ENCODE data around the gene KHSRP.

Gene KHSRP, protein sequence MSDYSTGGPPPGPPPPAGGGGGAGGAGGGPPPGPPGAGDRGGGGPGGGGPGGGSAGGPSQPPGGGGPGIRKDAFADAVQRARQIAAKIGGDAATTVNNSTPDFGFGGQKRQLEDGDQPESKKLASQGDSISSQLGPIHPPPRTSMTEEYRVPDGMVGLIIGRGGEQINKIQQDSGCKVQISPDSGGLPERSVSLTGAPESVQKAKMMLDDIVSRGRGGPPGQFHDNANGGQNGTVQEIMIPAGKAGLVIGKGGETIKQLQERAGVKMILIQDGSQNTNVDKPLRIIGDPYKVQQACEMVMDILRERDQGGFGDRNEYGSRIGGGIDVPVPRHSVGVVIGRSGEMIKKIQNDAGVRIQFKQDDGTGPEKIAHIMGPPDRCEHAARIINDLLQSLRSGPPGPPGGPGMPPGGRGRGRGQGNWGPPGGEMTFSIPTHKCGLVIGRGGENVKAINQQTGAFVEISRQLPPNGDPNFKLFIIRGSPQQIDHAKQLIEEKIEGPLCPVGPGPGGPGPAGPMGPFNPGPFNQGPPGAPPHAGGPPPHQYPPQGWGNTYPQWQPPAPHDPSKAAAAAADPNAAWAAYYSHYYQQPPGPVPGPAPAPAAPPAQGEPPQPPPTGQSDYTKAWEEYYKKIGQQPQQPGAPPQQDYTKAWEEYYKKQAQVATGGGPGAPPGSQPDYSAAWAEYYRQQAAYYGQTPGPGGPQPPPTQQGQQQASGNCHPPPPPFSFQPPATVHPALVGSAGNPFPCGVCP

DNA sequence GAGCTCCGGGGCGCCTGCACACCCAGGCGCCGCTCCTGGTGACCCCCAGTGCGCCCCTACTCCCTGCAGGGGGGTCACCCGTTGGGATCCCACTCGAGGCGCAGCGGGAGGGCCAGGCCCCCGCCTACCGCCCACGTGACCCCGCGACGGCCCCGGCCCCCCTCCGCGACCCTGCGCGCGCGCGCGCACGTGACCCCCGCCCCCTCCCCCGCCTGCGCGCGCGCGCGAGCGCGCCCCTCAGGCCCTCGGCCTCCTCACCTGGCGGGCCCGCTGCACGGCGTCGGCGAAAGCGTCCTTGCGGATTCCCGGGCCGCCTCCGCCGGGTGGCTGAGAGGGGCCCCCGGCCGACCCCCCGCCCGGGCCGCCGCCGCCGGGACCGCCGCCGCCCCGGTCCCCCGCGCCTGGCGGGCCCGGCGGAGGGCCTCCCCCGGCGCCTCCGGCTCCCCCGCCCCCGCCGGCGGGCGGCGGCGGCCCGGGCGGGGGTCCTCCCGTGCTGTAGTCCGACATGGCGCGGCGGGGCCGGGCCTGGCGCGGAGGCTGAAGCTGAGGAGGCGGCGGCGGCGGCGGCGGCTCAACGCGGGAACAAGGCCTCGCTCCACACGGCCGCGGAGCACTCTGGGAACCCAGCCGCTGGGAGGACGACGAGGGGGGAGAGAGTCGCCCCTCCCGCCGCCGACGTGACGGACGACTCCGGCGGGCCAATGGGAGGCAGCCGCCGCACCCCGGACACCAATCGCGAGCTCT is at the start of gene KHSRP:
Gene KHSRP, minus strand, starts transcription at position 617 of the 744 bp plus-strand sequence. Its CDS starts 110 bp downstream, at position 507.
- peaks cover 37% of the 10 kb centered on the region for H3K4me1 Mint-ChIP-seq
- DNase-seq: peak; percentile 52
- peak within 1 kb of the TSS; percentile 88 for H3K27ac Mint-ChIP-seq
- CTCF ChIA-PET: no interaction called here
- peaks cover 3% of the 10 kb centered on the region for H3K9me3 Mint-ChIP-seq
- H3K36me3 Mint-ChIP-seq: peaks cover 24% of the 10 kb centered on the region
- H3K4me3 Mint-ChIP-seq: peak within 1 kb of the TSS; percentile 83
- peaks cover 3% of the 10 kb centered on the region for H3K27me3 Mint-ChIP-seq

DNA sequence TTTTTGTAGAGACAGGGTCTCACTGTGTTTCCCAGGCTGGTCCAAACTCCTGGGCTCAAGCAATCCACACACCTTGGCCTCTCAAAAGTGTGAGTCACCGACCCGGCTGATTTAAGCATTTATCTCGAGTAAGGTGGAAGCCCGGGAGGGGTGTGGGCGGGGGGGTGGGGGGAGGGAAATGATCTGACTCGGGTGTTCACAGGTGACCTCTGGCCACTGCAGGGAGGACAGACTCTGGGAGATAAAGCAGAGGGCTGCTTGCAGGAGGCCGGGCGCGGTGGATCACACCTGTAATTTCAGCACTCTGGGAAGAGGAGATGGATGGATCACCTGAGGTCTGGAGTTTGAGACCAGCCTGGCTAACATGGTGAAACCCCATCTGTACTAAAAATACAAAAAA is 49.0 kb upstream of the KHSRP start:
- Mint-ChIP-seq H3K36me3 (peaks cover 35% of the 10 kb centered on the region), H3K27me3 (no peaks in the 10 kb centered on the region), H3K9me3 (no peaks in the 10 kb centered on the region), H3K4me1 (no peaks in the 10 kb centered on the region), H3K27ac (no peak overlapping the region), H3K4me3 (no peak overlapping the region)
- CTCF ChIA-PET: no interaction called here
- no peak for DNase-seq

DNA sequence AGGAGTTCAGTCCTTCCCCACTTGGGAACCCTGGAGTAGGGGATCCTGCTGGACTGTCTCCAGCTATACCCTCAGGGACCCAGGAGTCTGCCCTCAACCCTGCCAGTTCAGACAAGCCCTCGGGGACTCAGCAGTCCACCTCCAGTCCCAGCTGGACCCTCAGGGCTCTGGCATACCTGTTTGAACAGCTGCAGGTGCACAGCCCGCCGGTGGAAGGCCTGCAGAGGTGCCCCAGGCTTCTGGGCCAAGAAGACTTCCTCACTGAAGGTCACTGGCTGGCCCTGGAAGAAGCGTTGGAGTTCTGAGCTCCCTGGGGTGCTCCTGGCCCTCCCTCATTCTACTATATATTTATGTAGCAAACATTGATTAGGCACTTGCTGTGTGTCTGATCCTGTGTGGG is 48.1 kb upstream of the KHSRP start:
- Mint-ChIP-seq H3K36me3 (peaks cover 41% of the 10 kb centered on the region), H3K4me1 (no peaks in the 10 kb centered on the region), H3K9me3 (no peaks in the 10 kb centered on the region), H3K27me3 (no peaks in the 10 kb centered on the region), H3K27ac (no peak overlapping the region), H3K4me3 (no peak overlapping the region)
- CTCF ChIA-PET: no interaction called here
- no peak for DNase-seq

DNA sequence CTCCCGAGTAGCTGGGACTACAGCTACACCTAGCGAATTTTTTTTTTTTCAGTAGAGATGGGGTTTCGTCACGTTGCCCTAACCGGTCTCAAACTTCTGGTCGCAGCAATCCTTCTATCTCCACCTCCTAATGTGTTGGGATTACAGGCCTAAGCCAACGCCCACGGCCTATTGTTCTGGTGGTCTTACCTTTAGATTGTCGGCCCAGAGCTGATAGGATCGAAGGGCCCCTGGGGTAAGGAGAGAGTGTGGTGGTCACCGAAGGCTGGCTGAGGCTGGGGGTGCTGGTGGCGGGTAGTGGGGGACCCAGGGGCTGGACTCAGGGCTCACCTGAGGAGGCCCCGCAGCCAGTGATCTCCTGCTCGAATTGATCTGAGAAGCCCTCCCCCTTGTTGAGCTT is 46.5 kb upstream of the KHSRP start:
- H3K9me3 Mint-ChIP-seq: no peaks in the 10 kb centered on the region
- CTCF ChIA-PET: interaction anchor here (0.9 kb wide), 1 partner anchor 9 kb away, joined by 3 read pairs; no protein-coding TSS in a partner anchor

DNA sequence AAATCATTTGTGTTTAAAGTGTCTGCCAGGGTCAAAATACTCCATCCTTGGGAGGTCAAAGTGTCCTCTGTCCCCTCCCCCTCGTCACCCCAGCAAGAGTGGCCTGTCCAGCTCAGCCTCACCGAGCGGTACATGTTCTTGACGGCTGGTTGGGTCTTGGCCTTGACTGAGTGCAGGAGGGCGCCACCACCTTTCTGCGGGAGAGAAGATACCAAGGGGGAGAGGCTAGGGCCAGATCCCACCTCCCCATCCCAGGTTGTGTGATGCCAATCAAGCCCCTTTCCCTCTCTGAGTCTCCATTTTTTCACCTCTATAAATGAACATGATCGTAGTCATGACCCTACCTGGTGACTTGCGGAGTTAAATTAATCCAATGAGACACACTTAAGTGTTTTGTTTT is 45.6 kb upstream of the KHSRP start:
- DNase-seq: no peak
- Mint-ChIP-seq H3K36me3 (peaks cover 31% of the 10 kb centered on the region), H3K27me3 (peaks cover 4% of the 10 kb centered on the region), H3K4me3 (no peak overlapping the region), H3K4me1 (peaks cover 4% of the 10 kb centered on the region), H3K27ac (no peak overlapping the region), H3K9me3 (no peaks in the 10 kb centered on the region)
- CTCF ChIA-PET: no interaction called here

More for the DNA sequence above, 46.5 kb upstream of the KHSRP start:
- Mint-ChIP-seq H3K36me3 (peaks cover 37% of the 10 kb centered on the region), H3K4me3 (no peak overlapping the region), H3K27me3 (no peaks in the 10 kb centered on the region), H3K27ac (peak overlapping the region; percentile 45), H3K4me1 (no peaks in the 10 kb centered on the region)
- no peak for DNase-seq

DNA sequence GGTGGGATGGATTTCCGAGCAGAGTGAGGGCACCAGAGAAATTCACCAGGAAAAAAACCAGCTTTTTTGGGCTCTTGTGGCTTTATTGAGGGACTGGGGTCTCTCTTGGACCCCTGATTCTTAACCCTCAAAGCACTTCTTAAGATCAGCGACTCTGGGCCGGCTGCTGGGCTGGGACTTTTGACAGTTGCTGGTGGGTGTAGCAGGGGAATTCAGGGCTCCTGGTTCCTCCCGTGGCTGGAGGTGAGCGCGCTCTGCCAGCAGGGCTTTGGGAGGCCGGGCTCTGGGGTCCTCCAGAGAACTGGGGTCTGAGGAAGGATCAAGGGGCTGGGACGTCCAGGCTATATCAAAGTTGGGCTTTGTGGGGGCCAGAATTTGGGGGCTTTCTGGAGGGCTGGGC is 42.8 kb upstream of the KHSRP start:
- Mint-ChIP-seq H3K27ac (no peak overlapping the region), H3K4me1 (peaks cover 14% of the 10 kb centered on the region), H3K36me3 (peaks cover 21% of the 10 kb centered on the region), H3K9me3 (no peaks in the 10 kb centered on the region), H3K4me3 (no peak overlapping the region), H3K27me3 (peaks cover 10% of the 10 kb centered on the region)
- no peak for DNase-seq
- CTCF ChIA-PET: no interaction called here

DNA sequence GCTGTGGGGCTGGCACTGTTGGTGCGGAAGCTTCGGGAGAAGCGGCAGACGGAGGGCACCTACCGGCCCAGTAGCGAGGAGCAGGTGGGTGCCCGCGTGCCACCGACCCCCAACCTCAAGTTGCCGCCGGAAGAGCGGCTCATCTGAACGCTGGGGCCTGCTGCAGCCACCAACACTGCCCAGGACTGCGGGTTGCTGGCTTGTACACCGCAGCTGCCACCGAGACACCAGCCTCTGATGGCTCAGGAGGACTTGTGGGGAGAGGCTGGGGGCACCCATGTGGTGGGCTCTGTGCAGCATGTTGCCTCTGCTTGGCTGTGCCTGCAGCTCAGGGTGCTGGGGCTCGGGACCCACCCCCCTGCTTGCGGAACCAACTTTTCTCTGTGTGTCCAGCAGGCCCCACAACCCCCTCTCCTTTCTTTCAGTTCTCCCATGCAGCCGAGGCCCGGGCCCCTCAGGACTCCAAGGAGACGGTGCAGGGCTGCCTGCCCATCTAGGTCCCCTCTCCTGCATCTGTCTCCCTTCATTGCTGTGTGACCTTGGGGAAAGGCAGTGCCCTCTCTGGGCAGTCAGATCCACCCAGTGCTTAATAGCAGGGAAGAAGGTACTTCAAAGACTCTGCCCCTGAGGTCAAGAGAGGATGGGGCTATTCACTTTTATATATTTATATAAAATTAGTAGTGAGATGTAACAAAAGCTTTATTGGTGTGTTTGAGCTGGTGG is 42.1 kb upstream of the KHSRP start:
- H3K36me3 Mint-ChIP-seq: peaks cover 21% of the 10 kb centered on the region
- H3K27ac Mint-ChIP-seq: peak overlapping the region; percentile 33
- CTCF ChIA-PET: no interaction called here
- H3K4me3 Mint-ChIP-seq: no peak overlapping the region
- no peaks in the 10 kb centered on the region for H3K9me3 Mint-ChIP-seq
- no peak for DNase-seq
- peaks cover 19% of the 10 kb centered on the region for H3K4me1 Mint-ChIP-seq
- H3K27me3 Mint-ChIP-seq: peaks cover 10% of the 10 kb centered on the region

DNA sequence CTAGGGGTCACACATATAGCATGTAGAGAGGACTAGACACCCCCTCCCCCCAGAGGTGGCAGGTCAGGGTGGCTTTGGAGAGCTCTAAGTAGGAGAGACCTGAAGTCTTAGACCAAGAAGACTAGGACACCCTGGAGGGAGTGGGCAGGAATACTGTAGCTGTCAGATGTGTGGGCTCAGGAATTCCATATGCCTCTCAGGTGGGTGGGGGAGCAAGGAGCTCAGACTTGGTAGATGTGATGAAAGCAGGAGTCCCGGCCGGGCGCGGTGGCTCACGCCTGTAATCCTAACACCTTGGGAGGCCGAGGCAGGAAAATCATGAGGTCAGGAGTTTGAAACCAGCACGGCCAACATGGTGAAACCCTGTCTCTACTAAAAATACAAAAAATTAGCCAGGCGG is 41.1 kb upstream of the KHSRP start:
- H3K4me3 Mint-ChIP-seq: no peak overlapping the region
- CTCF ChIA-PET: no interaction called here
- peaks cover 21% of the 10 kb centered on the region for H3K36me3 Mint-ChIP-seq
- H3K4me1 Mint-ChIP-seq: peaks cover 19% of the 10 kb centered on the region
- no peak overlapping the region for H3K27ac Mint-ChIP-seq
- H3K27me3 Mint-ChIP-seq: peaks cover 10% of the 10 kb centered on the region
- no peaks in the 10 kb centered on the region for H3K9me3 Mint-ChIP-seq
- DNase-seq: no peak

DNA sequence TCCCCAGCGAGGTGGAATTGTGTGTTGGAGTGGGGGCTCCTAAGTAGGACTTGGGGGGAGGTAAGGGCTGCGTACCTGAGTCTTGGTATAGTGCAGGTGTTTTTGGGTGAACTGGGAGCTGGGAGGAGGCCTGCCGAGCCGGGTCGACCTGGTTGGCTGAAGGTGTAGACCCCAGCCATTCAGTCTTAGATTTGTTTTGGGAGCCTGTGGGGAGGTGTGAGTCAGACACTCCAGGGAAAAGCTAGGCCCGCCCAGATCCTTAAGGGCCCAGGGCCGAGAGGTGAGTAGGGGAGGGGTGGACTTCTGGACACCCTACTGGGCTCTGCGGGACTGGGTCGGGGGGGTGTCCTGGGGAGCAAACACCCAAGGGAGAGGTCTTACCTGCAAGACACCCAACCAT is 40.4 kb upstream of the KHSRP start:
- no peak for DNase-seq
- no peak overlapping the region for H3K27ac Mint-ChIP-seq
- CTCF ChIA-PET: no interaction called here
- H3K27me3 Mint-ChIP-seq: peaks cover 12% of the 10 kb centered on the region
- H3K36me3 Mint-ChIP-seq: peaks cover 18% of the 10 kb centered on the region
- no peak overlapping the region for H3K4me3 Mint-ChIP-seq
- no peaks in the 10 kb centered on the region for H3K9me3 Mint-ChIP-seq
- H3K4me1 Mint-ChIP-seq: peaks cover 23% of the 10 kb centered on the region

DNA sequence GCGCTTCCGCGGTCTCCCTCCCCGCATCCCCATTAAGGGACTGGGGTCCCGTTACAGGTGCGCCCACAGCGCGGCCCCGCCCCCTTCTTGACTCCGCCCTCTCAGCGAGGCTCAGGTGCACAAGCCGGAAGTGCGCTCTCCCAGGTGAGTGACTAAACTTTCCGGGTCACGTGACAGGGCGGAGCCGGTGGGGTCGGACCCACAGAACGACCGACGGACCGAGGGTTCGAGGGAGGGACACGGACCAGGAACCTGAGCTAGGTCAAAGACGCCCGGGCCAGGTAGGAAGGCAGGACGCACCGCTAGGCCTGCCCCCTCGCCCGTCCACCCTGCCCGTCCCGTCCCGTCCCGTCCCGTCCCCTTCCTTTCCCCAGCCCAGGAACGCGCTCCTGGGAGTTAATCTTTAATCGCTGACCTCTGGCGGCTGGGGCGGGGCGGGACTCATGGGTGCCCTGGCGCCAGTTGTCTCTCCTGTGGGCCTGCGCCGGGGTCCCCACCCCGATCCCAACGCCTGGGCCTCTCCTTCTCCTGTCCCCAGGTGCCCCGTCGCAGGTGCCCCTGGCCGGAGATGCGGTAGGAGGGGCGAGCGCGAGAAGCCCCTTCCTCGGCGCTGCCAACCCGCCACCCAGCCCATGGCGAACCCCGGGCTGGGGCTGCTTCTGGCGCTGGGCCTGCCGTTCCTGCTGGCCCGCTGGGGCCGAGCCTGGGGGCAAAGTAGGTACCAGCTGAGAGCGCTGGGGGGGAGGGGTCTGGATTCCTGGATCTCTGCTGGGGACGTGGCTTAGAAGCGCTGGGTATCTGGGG is 39.7 kb upstream of the KHSRP start, which contains the start of gene CRB3:
Gene CRB3, plus strand, starts transcription at position 202 of the 804 bp plus-strand sequence. Its CDS starts 431 bp downstream, at position 633.
- H3K9me3 Mint-ChIP-seq: no peaks in the 10 kb centered on the region
- peaks cover 14% of the 10 kb centered on the region for H3K36me3 Mint-ChIP-seq
- peak within 1 kb of the TSS; percentile 37 for H3K4me3 Mint-ChIP-seq
- peak; percentile 60 for DNase-seq
- CTCF ChIA-PET: no interaction called here
- H3K27me3 Mint-ChIP-seq: peaks cover 14% of the 10 kb centered on the region
- peaks cover 25% of the 10 kb centered on the region for H3K4me1 Mint-ChIP-seq
- no peak within 1 kb of the TSS for H3K27ac Mint-ChIP-seq

DNA sequence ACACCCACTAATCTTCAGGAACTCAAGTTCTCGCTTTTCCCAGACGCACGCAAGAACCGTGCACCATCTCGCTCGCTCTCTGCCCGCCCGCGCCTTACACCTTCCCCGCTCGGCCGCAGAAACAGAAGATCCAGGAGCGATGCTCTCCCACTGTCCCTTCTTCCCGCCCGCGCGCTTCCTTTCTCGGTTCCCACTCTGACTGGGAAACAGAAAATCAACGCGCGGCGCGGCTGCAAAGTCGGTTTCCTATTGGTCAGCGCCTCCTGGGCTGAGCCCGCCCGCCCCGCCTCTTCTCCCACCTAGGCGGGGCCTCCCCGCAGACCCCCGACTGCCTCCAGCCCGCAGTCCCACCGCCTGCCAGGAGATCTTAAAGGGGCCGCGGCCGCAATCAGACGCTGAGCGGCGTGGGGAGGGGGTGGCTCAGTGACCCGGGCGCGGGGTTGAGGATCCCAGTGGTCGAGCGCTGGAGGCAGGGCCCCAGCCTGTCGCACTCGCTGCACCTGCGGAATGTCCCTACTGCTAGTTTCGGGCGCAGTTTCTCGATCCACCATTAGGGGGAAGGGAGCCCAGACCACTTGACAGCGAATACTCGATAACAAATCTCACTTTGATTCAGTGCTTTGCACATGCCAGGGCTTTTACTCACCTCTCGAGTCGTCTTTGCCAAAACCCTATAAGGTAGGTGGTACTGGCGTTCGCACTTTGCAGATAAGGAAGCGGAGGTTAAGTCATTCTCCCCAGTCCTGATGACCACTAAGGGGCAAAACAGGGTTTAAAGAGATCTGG is 35.7 kb upstream of the KHSRP start:
- peak overlapping the region; percentile 90 for H3K4me3 Mint-ChIP-seq
- peaks cover 6% of the 10 kb centered on the region for H3K9me3 Mint-ChIP-seq
- CTCF ChIA-PET: no interaction called here
- peaks cover 34% of the 10 kb centered on the region for H3K4me1 Mint-ChIP-seq
- peaks cover 17% of the 10 kb centered on the region for H3K36me3 Mint-ChIP-seq
- H3K27ac Mint-ChIP-seq: peak overlapping the region; percentile 85
- H3K27me3 Mint-ChIP-seq: peaks cover 11% of the 10 kb centered on the region
- DNase-seq: peak; percentile 98

DNA sequence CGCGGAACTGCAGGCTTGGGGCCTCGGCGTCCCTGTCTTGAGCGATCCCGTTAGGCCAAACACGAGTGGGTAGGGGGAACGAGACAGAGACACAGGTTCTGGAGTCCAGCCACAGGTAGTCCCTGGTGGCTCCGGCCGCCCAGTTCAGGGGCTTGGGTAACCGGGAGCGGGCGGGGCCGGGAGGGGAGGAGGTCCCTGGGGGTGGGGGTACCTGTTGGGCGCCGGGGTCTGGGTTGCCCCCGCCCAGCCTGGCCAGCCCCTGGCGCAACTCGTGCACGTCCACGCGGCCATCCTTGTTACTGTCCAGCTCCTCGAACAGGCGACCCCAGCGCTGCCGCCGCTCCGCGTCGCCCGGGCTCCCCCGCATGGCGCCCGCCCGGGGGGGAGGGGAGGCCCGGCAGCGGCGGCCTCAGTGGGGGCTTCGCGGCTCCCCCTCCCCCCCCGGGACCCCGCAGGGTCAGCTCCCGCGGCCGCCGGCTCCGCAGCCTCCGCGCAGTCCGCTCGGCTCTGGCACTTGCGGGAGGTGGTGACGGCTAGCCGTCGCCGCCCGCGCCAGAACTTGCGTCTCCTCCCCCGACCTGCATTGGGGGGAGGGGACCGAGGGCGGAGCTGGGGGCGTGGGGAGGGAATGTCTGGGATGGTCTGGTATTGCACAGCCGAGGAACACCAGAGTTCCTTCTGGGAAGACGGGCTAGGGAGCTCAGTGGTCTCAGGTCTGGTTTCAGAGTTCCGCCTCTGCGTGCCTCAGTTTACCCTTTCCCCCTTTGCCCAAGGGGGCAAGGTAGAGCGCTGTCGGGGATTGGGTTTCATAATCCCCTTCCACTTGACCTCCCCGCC is 34.9 kb upstream of the KHSRP start, which contains the start of gene SLC25A23:
Gene SLC25A23, minus strand, starts transcription at position 531 of the 837 bp plus-strand sequence. Its CDS starts 164 bp downstream, at position 367.
- Mint-ChIP-seq H3K4me3 (peak within 1 kb of the TSS; percentile 91), H3K4me1 (peaks cover 28% of the 10 kb centered on the region), H3K27me3 (peaks cover 8% of the 10 kb centered on the region), H3K36me3 (peaks cover 25% of the 10 kb centered on the region), H3K9me3 (peaks cover 14% of the 10 kb centered on the region), H3K27ac (peak within 1 kb of the TSS; percentile 85)
- CTCF ChIA-PET: no interaction called here
- DNase-seq: peak; percentile 77

All from activated naive CD4-positive, alpha-beta T cell treated with anti-CD3 and anti-CD28 coated beads, Interleukin-2, amount 10 ng/mL, durations not matched to agents 7 days and 5 days (primary cell).